GM12878 (cell line): ENCODE measurements around the gene TESK2. TPM values are rescaled to one million over a fixed set of nuclear protein-coding genes. Genes with fewer than 3 reads are reported as not detected.

ENCODE experiments used
- ATAC-seq: fragments of 200-7000 bp; cut with Tn5 transposase; 3 replicates; pipeline ENCODE4 v1.9.1; 2020; ENCODE audit warnings: mild to moderate bottlenecking, moderate library complexity
- BruUV-seq: library from RNA; stranded (reverse); fragments of 400-500 nt; replicated peaks from 2 replicates; lab custom pipeline; 2021; lab: Mats Ljungman, UMichigan
- CTCF ChIA-PET: fragments of 300-600 bp; sonication (Branson Sonifier 250); formaldehyde crosslinking; extraction: SDS; loops from one replicate; lab custom pipeline; 2021; ENCODE audit warnings: inconsistent platforms; lab: Yijun Ruan, JAX
- POLR2A ChIA-PET: fragments of 350-600 bp; formaldehyde crosslinking; extraction: SDS; loops from one replicate; lab custom pipeline; 2021; ENCODE audit warnings: inconsistent platforms; lab: Charles Lee
- RAD21 ChIA-PET: fragments of 300-600 bp; sonication (Branson Sonifier 250); formaldehyde crosslinking; loops from one replicate; lab custom pipeline; 2023; ENCODE audit warnings: antibody characterized with exemption; ENCODE audit not compliant: unreplicated experiment; lab: Charles Lee
- SMC1A ChIA-PET: fragments of 300-600 bp; sonication (Branson Sonifier 250); formaldehyde crosslinking; loops from one replicate; lab custom pipeline; 2023; ENCODE audit not compliant: unreplicated experiment, uncharacterized antibody; lab: Charles Lee
- DNase-seq: peaks from one replicate; pipeline ENCODE4 v3.0.0-alpha.2; 2011; ENCODE audit warnings: low read depth, low spot score
- FAIRE-seq: peaks from 3 replicates; lab custom pipeline; 2011; peaks lifted over from hg19 to GRCh38; lab: Jason Lieb, UNC
- H2AFZ ChIP-seq: 2 replicates; pipeline ENCODE4 v1.6.0; 2011; ENCODE audit warnings: low read depth, low read length, control low read depth; ENCODE audit not compliant: control insufficient read depth
- H3K27ac ChIP-seq: 2 replicates; pipeline ENCODE4 v1.5.1; 2011; ENCODE audit warnings: control low read depth; ENCODE audit not compliant: control insufficient read depth, insufficient read depth
- H3K27me3 ChIP-seq, 2 experiments: replicated peaks in 1 of 2; 2 replicates each; pipeline versions ENCODE4 v1.6.0 to v1.6.1; 2011; ENCODE audit warnings: low read length in 1 of 2; ENCODE audit not compliant: control insufficient read depth in 2 of 2, insufficient read depth in 2 of 2
- H3K36me3 ChIP-seq, 2 experiments: 2 replicates each; pipeline ENCODE4 v1.5.1; 2011; ENCODE audit warnings: low read length in 1 of 2; ENCODE audit not compliant: control insufficient read depth in 2 of 2, insufficient read depth in 2 of 2
- H3K4me1 ChIP-seq: 2 replicates; pipeline ENCODE4 v1.6.1; 2011; ENCODE audit warnings: mild to moderate bottlenecking, low read length, moderate library complexity, mixed read lengths; ENCODE audit not compliant: control insufficient read depth, insufficient read depth
- H3K4me2 ChIP-seq: 2 replicates; pipeline ENCODE4 v1.6.0; 2011; ENCODE audit warnings: control low read depth; ENCODE audit not compliant: control insufficient read depth, insufficient read depth
- H3K4me3 ChIP-seq: fragments of 200-600 bp; sonication (generic); 2 replicates; pipeline ENCODE4 v1.5.1; 2016
- H3K79me2 ChIP-seq: 2 replicates; pipeline ENCODE4 v1.6.0; 2011; ENCODE audit warnings: low read length; ENCODE audit not compliant: control insufficient read depth, insufficient read depth
- H3K9ac ChIP-seq: 2 replicates; pipeline ENCODE4 v1.8.0; 2011; ENCODE audit warnings: low read length, control low read depth, mixed read lengths; ENCODE audit not compliant: control insufficient read depth, insufficient read depth
- H3K9me3 ChIP-seq: replicated peaks from 3 replicates; pipeline ENCODE4 v1.5.1; 2011; ENCODE audit warnings: mild to moderate bottlenecking, low read length; ENCODE audit not compliant: control insufficient read depth, insufficient read depth
- H4K20me1 ChIP-seq: 2 replicates; pipeline ENCODE4 v1.6.0; 2011; ENCODE audit not compliant: control insufficient read depth, insufficient read depth
- KDM1A ChIP-seq: fragments of 200-600 bp; sonication (generic); IDR thresholded peaks from 2 replicates; pipeline ENCODE4 v1.6.1; 2016; ENCODE audit warnings: borderline replicate concordance
- POLR2AphosphoS5 ChIP-seq: IDR thresholded peaks from 2 replicates; pipeline ENCODE4 v1.6.1; 2011; ENCODE audit warnings: mild to moderate bottlenecking, low read length, inconsistent platforms
- RB1 ChIP-seq: fragments of 450-650 bp; formaldehyde crosslinking; IDR thresholded peaks from 2 replicates; pipeline ENCODE4 v1.6.1; 2017; ENCODE audit warnings: mild to moderate bottlenecking, borderline replicate concordance
- TCF3 ChIP-seq: IDR thresholded peaks from 2 replicates; pipeline ENCODE4 v1.6.1; 2012; ENCODE audit warnings: low read depth, mild to moderate bottlenecking, low read length, borderline replicate concordance; ENCODE audit not compliant: insufficient read depth
- WGBS: methylation state at CpG from one replicate; pipeline ENCODE4 v1.1.6; 2016; ENCODE audit warnings: low lambda C conversion rate; ENCODE audit not compliant: insufficient replicate concordance, insufficient coverage; ENCODE audit errors: missing lambda C conversion rate; 5-methylcytosine and 5-hydroxymethylcytosine counted together
- in situ Hi-C: fragments of 300-500 bp; cut with MboI; formaldehyde crosslinking; loops from 9 replicates; pipeline ENCODE4 v1.14.3; 2018; ENCODE audit warnings: mixed read lengths
- intact Hi-C: fragments of 100-400 bp; cut with micrococcal nuclease; formaldehyde crosslinking; loops from one replicate; pipeline ENCODE4 v1.14.2; 2022; ENCODE audit not compliant: unreplicated experiment
- polyA plus RNA-seq, 11 experiments: library from polyadenylated mRNA; depleted of rRNA in 4 of 11; unstranded in 6 of 11; stranded (reverse) in 5 of 11; fragments of >200 nt; fragmentation: Nextera tagmentation in 4 of 11; fragmentation: Illumina TruSeq in 1 of 11; extraction: Ambion mirVana in 4 of 11; extraction: Trizol in 1 of 11; gene quantifications; 1 replicate in 1 of 11; 2 replicates in 10 of 11; pipeline versions ENCODE4 v1.2.1 to v1.2.3, GENCODE V29; 2011 to 2016; ENCODE audit warnings: inconsistent platforms in 2 of 11, missing spikeins in 2 of 11, low read depth in 1 of 11
- total RNA-seq, 4 experiments: library from RNA; depleted of rRNA in 3 of 4; stranded (reverse); fragments of >200 nt in 3 of 4; fragmentation: Illumina TruSeq in 1 of 4; extraction: Trizol in 1 of 4; gene quantifications; 2 replicates each; pipeline versions ENCODE4 v1.2.1 to v1.2.3, GENCODE V29; 2013 to 2021
- TF ChIP-seq, protein P1 (sequence below): fragments of 450-650 bp; IDR thresholded peaks from 2 replicates; pipeline ENCODE4 v1.6.1; 2017; ENCODE audit warnings: borderline replicate concordance

Gene TESK2
- total and polyA plus RNA-seq, 10 of the 15 experiments (the other 5 are each of a cell fraction or from before 2014, with no cell fraction given), result 2.2 to 10.0 (median 5.7) TPM

DNA sequence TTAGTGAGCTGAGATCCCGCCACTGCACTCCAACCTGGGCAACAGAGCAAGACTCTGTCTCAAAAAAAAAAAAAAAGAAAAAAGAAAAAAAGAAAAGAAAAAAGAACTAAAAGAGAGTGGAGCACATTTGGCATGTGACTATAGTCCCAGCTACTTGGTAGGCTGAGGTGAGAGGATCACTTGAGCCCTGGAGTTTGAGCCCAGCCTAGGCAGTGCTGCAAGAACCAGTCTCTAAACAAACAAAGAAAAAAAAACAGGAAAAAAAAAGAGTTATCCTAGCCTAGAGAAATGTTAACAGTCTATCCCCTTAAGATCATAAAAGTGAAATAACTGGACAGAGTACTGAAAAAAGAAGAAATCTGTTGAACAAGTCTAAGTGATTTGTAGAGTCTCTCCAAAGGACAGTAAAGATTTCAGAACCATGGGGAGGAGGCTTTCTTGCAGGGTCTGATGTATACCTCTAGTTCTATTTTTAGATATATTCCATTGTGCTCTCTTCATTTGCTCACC, 35.2 kb upstream of the TESK2 start:
- Histone ChIP-seq H2AFZ (no peak overlapping the region), H3K9ac (no peak overlapping the region), H3K4me3 (no peak overlapping the region), H3K79me2 (peaks cover 8% of the 10 kb centered on the region), H3K36me3 (no peaks in the 10 kb centered on the region), H3K27ac (no peak overlapping the region), H3K9me3 (no peaks in the 10 kb centered on the region), H3K4me2 (no peak overlapping the region), H3K27me3 (no peaks in the 10 kb centered on the region), H4K20me1 (no peaks in the 10 kb centered on the region), H3K4me1 (peaks cover 3% of the 10 kb centered on the region; the same call in 1 of the 2 replicates)
- ChIA-PET SMC1A (interaction anchor here (0.8 kb wide), 1 partner anchor 11 kb away, joined by 3 read pairs; no protein-coding TSS in a partner anchor), CTCF (interaction anchor here (0.8 to 1.4 kb wide), 2 partner anchors 10 to 15 kb away, joined by 3 to 6 read pairs; no protein-coding TSS in a partner anchor), POLR2A (interaction anchor here (0.6 to 2.2 kb wide), 3 partner anchors 10 to 78 kb away, joined by 4 to 9 read pairs (median 5); no protein-coding TSS in a partner anchor), RAD21 (interaction anchor here (0.6 to 1.2 kb wide), 2 partner anchors 10 to 809 kb away, joined by 3 read pairs; no protein-coding TSS in a partner anchor)
- ATAC-seq (no peak), DNase-seq (no peak), FAIRE-seq (no peak)
- in situ Hi-C loops (no loop called here), intact Hi-C loops (no loop called here)
- TF ChIP-seq, protein P1, sequence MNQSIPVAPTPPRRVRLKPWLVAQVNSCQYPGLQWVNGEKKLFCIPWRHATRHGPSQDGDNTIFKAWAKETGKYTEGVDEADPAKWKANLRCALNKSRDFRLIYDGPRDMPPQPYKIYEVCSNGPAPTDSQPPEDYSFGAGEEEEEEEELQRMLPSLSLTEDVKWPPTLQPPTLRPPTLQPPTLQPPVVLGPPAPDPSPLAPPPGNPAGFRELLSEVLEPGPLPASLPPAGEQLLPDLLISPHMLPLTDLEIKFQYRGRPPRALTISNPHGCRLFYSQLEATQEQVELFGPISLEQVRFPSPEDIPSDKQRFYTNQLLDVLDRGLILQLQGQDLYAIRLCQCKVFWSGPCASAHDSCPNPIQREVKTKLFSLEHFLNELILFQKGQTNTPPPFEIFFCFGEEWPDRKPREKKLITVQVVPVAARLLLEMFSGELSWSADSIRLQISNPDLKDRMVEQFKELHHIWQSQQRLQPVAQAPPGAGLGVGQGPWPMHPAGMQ, result no peak
- no peak for TF ChIP-seq KDM1A
- TF ChIP-seq POLR2AphosphoS5, result no peak
- TF ChIP-seq RB1, result no peak
- TF ChIP-seq TCF3, result no peak
- 40% methylated on average over 1 of the region's 1 CpG for WGBS
- BruUV-seq, result no TSS peak
